NCI-H774 (cell line): Measurements from ENCODE around the gene ZNF292.
"Not testable (repeated sequence)": the region's sequence is repeated elsewhere in the genome, so short reads cannot be mapped to it uniquely, and the experiment has no call there.

Source experiments
- DNase-seq: peaks from one replicate; lab custom pipeline; 2025; lab: John Stamatoyannopoulos, UW

Gene ZNF292

DNA sequence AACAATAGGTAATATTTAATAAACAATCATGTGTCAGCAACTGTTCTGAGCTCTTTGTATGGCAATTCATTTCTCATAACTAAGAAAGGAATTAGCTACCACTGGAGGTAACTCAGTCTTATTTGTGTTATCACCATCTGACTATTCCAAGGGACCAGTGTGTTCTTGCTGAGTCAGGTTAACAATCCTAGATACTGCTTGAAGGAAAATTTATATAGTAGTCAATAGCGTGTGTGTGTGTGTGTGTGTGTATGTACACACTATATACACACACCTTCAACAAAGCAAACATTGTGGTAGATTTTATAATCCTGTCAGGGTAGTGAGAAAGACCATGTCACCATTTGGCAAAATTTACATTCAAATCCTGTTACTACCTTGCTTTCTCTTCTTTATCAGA, 121.3 kb downstream of the ZNF292 start:
- no peak for DNase-seq

DNA sequence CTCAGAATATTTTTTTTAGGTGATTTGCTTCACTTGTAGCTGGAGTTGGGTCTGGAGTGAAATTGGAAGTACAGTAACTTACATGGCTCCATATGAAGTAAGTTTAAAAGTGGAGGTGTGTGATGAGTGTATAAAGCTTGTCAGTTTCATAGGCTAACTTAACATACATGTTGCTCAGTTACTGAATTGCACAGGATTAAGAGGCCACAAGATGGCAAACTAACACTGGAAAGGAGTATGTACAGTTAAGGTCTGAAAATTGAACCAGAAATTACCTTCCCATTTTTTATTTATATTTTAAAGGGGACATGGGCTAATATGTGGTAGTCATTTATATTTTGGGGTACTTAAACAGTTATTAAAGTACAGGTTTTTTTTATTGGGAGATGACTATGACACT, 121.8 kb downstream of the ZNF292 start:
- no peak for DNase-seq

DNA sequence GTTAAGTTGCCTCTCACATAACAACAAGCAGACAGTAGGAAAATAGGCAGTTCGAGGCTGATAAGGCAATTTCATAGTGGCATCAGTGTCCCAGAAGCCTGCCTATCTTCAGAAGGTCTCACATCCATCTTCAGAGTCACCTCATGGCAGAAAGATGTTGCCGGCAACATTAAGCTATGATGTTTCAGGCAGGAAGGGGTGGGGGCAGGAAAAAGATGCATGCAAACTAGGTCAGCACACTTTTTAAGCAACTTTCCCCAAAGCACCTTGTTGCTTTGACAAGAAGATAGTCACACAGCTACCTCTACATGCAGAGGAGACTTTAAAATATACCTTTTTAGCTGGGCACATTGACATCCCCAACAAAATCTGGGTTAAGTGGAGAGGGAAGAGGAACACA, 123.8 kb downstream of the ZNF292 start:
- no peak for DNase-seq

DNA sequence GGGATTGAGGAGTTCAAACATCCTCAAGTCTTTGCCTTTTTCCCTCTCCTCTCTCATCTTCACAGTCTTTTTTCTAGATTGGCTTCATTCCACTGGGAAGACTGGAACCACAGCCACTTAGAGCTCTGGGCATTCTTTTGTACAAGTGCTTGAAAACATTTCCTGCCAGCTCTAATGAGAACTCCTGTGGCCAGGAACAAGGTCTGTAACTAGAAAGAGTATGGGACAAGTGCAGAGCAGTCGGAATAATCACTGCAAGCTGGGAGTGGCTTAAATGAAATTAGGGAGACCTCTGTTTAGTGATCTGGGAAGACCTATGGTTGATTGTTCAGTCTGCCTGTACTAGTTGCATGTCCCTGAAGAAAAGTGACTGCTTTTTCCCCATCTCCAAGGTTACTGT, 126.1 kb downstream of the ZNF292 start:
- no peak for DNase-seq

DNA sequence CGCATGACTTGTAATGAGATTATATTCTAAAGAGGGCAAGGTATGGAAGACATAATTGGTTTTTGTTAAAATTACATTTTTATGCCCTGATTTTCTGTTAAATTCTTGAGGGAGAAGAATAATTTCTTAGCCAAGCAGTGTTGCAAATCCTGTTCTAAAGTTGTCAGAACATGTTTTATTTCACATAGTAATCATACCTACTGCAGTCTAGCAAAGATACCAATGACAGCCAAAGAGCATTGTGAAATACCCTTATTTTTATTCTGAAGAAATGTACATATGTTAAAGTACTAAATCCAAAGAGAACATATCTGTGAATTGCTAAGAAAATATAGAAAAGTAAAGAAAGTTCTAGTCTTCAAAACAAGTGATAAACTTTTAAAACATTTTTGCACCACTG, 127.4 kb downstream of the ZNF292 start:
- DNase-seq = no peak

GRCh38 chr6:87283461-87283860, 128.1 kb downstream of the ZNF292 start:
- no peak for DNase-seq

DNA sequence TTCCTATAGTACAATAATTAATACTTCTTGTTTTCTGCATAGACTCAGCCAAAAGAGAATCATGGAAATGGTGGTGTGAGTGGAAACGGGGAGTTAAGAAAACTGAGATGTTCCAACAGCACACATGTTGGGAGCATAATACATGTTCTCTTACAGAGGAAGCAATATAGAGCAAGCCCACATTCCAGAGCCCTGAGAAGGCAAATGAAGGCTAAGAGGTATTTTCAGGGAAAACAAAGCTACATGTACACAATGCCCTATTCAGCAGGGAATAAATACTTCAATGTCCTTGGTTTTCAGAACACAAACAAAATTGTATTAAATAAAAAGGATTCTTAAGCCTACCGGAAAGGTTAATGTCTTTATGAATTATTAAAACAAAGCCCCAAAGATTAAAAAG, 131.9 kb downstream of the ZNF292 start:
- no peak for DNase-seq

GRCh38 chr6:87289571-87289970, 134.2 kb downstream of the ZNF292 start:
- no peak for DNase-seq

DNA sequence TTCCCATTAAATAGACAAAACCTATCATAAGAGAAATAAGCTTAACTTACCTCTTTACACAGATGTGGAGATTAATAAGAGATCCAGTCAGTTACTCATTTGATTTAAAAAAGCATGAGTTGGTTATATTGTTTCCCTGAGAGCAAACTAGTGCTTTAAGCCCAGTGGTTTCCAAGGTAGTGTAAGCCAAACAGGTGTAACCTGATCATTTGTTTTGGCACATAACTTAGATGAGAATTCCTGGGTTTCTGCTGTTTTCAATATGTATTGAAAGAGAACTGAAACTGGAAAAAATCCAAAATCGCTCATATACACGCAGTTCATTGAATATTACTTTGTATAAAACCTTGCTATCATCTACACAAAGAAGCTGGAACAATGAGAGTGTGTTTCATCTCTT, 136.5 kb downstream of the ZNF292 start:
- DNase-seq = peak; percentile 47

DNA sequence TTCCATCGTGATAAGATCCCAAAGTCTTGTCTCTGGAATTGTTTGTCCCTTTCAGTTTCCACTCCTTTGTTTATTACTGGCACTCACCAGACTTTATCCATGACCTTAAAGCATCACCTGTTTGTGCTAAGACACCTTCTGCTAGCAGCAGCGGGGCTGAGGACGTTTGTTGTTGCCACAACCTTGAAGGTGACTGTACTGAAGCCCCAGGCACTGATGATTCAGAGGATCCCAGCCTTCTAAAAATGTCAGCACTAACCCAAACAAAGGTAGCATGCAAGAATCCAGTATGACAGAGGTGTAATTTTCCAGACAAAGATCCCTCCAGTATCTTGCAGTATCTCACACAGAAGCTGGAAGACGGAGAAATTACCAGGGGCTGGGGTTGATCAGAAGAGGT, 138.2 kb downstream of the ZNF292 start:
- DNase-seq = no peak

GRCh38 chr6:87297119-87297518, 141.8 kb downstream of the ZNF292 start:
- no peak for DNase-seq

- DNase-seq = not testable (repeated sequence)
Observed at GRCh38 chr6:87301277-87301676, 145.9 kb downstream of the ZNF292 start.

- no peak for DNase-seq
Observed at GRCh38 chr6:87308970-87309369, 153.6 kb downstream of the ZNF292 start.

DNA sequence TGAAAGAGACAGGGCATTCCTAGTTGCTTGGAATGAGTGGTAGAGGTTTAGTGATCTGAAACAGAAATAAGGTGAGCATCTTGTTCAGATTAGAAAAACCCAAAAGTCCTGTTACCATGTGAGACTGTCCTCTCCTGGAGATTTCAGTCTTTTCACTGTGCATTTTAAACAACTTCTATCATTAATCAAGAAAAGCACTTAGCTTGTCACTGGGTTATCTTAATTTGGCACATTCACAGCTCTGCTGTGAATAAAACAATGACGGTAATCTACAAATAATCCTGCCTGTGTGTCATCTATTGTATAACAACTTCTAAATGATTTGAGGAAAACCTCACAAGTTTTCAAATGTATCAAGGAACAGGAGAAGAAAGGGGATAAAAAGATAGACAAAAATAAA, 157.5 kb downstream of the ZNF292 start:
- no peak for DNase-seq
